HCEC 1CT (cell line): ENCODE measurements around the gene NUP210L.
"Not testable (repeated sequence)": the region's sequence is repeated elsewhere in the genome, so short reads cannot be mapped to it uniquely, and the experiment has no call there.

Experiments used
- DNase-seq: peaks from one replicate; pipeline ENCODE4 v3.0.0-alpha.2; 2017

NUP210L gene

GRCh38 chr1:153990468-153991150 is 164.3 kb downstream of the NUP210L start, which contains the start of gene RPS27:
RPS27 (plus strand) TSS chr1:153990762; CDS start chr1:153990797, 35 bp downstream.
- DNase-seq, result peak; percentile 98

DNA sequence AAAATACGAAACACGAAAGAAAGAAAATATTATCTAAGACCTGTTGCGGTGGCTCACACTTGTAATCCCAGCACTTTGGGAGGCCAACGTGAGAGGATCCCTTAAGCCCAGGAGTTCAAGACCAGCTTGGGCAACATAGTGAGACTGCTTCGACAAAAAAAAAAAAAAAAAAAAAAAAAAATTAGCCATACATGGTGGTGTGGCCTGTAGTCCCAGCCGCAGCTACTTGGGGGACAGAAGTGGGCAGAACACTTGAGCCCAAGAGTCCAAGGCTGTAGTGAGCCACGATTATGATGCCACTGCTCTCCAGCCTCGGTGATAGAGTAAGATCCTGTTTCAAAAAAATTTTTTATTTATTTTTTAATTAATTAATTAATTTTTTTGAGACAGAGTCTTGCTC is 167.3 kb downstream of the NUP210L start:
- no peak for DNase-seq

DNA sequence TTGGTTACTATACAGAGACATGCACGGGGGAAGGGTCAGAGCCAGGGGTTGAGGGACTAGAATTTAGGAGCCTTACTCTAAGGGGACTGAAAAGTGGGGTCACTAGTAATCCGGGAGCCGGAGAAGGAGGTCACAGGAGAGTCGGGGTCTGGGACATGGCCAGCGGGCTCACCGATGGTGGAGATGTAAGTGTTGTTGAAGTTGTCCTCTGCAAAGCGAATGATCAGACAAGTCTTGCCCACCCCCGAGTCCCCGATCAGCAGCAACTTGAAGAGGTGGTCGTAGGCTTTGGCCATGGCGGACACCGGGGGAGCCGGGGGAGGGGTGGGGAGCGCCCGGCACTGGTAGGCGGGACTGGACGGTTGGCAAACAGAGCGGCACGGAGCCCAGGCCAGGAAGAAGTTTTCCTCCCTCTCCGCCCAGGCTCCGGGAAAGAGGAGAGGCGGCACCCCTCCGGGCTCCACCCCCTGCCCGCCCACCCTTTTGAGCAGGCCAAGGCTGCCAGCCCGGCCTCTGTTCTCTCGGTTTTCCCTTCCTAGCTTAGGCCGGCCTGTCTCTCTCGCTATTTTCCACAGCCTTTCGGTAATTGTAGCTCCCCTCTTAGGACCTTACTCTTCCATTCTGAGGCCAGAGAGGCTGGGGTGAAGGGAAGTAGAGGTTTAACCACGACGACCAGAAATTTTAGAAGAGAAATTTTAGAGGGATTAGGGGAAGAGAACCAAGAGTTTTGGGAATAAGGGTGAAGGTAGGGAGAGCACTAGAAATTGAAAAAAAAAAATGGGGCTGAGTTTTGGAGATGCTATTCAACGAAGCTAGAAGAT is 168.7 kb downstream of the NUP210L start, which contains the start of gene RAB13:
Gene RAB13 (minus strand): TSS at position 399 of the 821 bp plus-strand sequence. CDS start 103 bp downstream, at position 296.
- peak; percentile 88 for DNase-seq

DNA sequence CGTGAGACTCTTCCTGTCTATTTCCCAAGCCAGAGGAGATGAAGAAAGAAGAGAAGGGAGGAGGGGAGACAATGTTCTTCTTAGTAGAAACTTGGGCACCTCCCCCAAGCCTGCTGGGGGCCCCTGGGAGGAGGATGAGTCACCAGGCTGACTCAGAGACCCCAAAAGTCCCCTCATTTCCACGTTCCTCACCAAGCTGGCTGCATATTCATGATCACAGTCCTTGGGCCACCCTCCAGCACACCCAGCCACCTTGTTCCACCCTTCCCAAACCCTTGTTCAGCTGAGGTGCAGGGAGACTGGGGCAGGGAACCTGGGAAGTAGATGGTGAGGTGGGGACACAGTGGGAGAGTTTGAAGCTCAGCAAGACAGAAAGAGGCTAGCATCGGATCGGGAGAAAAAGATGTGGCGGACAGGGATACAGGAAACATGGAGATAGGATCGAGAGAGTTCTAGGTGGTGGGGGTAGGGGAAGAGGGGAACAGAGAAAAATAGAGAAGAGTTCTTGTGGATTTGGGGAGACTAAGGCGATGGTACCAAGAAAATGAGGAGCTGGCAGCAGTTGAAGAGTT is 169.4 kb downstream of the NUP210L start:
- DNase-seq, result peak; percentile 74

DNA sequence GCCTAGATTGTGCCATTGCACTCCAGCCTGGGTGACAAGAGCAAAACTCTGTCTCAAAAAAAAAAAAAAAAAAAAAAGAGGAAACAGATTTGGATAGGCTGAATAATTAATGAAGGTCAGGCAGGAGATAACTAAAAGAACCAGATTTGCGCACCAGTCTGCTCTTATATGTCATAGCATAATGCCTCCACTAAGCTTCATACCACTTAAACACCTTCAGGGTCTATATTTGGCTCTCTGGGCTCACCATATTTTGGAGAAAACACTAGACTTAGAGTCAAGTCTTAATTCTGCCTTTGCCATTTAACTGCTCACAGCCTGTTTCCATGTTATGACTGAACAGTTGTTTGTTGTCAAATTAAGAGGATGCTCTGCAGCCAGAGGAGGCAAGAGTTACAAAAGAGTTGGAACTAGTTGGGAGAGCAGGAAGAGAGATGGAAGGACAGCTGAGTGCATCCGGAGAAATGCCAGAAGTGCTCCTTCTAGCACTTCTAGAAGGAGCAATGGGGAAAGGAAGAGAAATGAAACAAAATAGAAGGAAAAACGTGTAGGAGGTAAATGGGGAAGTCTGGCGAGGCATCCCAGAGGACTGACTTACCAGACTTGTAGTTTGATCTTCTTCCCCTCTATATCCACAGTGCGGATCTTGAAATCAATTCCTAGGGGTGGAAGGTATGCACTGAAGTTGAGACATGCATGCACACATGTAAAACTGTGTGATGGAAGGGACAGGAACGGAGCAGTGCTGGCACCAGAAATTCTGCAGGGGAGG is 170.6 kb downstream of the NUP210L start:
- no peak for DNase-seq

DNA sequence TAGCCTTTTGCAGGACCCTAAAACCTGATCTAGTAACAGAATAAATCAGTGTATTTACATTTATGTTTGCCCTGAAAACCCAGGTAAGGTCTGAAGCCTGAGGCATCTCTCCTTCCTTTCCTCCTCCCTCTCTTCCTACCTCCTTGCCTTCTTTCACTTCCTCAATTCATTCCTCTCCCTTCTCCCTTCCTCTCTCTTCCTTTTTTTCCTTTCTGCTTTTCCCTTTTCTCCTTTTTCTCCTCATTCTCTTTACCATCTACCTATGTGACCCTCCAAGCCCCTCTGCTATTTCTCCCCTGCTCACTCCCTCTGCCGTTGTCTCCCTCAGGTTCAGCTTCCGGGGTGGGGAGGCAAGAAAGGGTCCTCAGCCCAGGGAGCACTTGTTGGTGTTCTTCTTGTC is 173.1 kb downstream of the NUP210L start:
- DNase-seq, result not testable (repeated sequence)

GRCh38 chr1:153979091-153979490 is 175.8 kb downstream of the NUP210L start:
- not testable (repeated sequence) for DNase-seq

- DNase-seq, result no peak
Measured at GRCh38 chr1:153978274-153978909, 176.5 kb downstream of the NUP210L start.

DNA sequence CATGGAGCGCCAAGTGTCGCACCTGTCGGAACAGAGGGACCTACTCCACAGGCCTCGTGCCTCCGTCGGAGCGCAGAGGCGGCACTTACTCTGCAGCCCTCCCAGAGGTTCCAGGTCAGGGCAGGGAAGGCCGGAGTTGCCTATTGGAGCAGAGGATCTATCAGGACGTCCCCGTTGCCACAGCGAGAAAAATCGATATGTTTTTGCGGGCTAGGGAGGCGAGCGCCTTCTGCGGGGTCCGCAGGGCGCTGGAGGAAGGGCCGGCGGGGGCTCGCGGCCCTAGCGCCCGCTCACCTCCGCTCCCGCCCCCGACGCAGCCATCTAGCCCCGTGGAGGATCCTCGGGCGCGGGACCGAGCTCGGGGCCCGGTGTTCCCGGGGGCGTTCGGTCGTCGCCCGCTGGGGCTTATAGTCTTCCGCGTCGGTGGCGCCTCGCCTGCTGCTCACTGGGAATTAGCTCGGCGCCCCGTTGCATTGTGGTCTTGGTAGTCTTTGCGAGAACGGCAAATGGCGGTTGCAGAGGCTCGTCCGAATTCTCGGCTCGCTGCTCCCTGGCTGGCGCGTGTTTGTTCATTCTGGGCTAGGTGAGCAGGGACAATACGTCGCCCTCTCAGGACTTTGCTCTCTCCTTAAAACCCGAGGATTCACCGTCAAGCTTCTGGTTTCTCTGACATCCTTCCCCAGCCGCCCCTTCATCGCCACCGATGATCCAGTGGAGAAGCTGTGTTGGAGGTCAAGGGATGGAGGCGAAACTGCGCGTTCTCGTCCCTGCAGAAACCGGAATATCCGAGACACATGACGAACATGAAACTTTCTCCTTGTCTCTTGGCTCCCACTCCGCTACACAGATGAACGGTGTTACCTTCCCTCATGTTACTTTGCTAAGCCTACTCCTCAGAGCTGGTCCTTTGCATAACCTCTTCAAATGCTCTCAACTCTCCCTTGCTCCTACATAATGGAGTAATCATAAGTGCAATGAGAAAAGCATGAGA is 177.3 kb downstream of the NUP210L start, which contains the start of gene JTB:
Gene JTB (minus strand): TSS at position 425 of the 991 bp plus-strand sequence. CDS start 422 bp downstream, at position 3.
- DNase-seq, result peak; percentile 82

GRCh38 chr1:153976819-153977249 is 178.0 kb downstream of the NUP210L start:
- DNase-seq, result no peak

GRCh38 chr1:153973525-153973924 is 181.3 kb downstream of the NUP210L start:
- DNase-seq, result no peak

- DNase-seq, result no peak
Measured at GRCh38 chr1:153973071-153973470, 181.8 kb downstream of the NUP210L start.

DNA sequence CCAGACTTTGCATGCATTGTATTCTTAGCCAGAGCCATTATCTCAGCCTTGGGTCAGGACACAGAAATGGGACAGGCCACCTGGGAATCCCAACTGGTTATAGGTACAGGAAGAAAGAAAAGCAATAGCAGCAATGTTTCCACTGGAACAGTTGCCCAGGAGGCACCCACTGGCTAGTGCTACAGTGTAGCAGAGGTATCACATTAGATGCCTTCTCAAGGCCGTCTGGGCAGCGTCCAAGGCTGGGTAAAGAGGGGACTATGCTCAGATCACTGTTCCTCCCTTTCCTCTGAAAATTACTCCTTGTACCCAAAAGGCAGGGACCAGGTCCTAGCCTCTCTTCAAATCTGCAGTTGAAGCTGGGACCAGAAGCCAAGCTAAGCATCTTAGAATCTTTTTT is 184.5 kb downstream of the NUP210L start:
- no peak for DNase-seq

DNA sequence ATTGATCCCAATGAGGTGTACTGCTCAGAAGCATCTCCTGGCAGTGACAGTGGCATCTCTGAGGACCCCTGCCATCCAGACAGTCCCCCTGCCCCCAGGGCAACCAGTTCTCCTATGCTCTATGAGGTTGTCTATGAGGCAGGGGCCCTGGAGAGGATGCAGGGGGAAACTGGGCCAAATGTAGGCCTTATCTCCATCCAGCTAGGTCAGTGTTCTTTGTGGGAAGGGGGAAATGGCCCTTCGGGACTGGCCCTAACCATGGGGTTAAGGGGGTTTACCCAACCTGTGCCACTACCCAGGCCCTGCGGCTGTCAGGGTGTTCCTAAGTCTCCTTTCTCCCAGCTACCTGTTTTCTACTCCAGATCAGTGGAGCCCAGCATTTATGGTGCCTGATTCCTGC is 185.9 kb downstream of the NUP210L start:
- no peak for DNase-seq

GRCh38 chr1:153968408-153968807 is 186.5 kb downstream of the NUP210L start:
- DNase-seq, result no peak

DNA sequence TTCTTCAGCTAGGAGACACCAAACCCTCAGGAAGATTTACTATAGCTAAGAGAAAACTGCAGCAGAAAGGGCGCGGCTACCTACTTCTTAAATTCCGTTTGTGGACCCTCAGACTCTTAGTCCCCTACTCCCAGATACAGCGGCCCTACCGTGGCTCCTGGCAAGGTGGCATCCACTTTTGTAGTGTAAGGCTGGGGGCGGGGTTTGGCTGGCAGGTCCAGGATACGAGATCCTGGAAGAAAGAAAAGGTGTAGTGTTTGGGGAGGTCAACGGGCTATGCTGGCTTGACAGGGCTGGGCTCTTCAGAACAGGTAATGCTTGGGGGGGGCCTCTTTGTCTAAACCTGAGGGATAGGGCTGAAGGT is 186.9 kb downstream of the NUP210L start:
- DNase-seq, result no peak

DNA sequence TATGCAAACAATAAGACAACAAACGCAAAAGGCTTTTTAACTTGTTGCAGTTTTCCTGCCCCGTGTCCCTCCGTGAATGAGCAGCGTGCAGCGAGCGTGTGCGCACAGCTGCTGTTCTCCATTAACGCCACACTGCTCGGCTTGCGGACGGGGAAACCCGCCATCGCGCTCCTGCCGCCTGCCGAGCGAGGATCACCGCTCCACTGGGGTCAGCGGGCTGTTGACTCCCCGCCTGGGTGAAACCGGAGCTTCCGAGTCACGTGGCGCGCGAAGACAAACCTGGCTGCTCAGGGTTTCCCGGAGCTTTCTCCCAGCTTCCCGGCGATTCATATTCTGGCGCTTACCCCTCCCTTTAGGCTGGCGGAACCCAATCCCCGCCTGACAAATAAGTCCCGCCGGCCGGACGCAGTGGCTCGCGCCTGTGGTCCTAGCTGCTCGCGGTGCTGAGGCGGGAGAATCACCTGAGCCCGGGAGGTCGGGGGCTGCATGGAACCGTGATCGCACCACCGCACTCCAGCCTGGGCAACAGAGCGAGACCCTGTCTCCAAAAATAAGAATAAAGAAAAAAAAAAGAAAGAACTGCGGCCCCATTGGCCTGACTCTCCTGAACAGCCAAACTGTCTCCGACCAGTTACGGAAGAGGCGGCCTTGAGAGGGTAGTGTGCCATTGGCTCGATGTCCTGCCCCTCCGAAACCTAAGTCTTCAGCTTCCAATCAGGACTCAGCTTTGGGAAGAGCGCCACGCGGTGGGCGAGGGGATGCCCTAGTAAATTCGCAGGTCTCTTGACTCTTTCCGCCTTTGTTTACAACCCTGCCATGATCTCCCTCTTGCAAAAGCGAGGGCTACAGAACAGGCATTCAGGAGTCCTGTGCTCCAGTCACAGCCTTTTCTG is 187.5 kb downstream of the NUP210L start, which contains the start of gene CREB3L4:
Gene CREB3L4 (plus strand): TSS at position 796 of the 893 bp plus-strand sequence. CDS start 624 bp downstream, outside the sequence.
- DNase-seq, result peak; percentile 97

- no peak for DNase-seq
Measured at GRCh38 chr1:153963850-153964331, 191.0 kb downstream of the NUP210L start.
